ENCODE results near the gene ERAL1. TPM values are rescaled to one million over a fixed set of nuclear protein-coding genes. Genes with fewer than 3 reads are reported as not detected.

ERAL1 gene
- total and polyA plus RNA-seq, 2 of the 13 experiments (the other 11 are each of a cell fraction or from before 2014, with no cell fraction given), result 46.9 to 72.2 TPM

GRCh38 chr17:28902819-28903545 lies 48.2 kb downstream of the ERAL1 start, which contains the start of gene DHRS13 (continued):
- TF ChIP-seq ZNF512B (CRISPR knock-in tag; IDR thresholded peaks at IDR 0.05; ENCODE audit: borderline replicate concordance) (no peak), HOXA7 (CRISPR knock-in tag; IDR thresholded peaks at IDR 0.05) (no peak), NCOA1 (CRISPR knock-in tag; IDR thresholded peaks at IDR 0.05) (no peak), NBN (conservative IDR thresholded peaks at IDR 0.05) (no peak), ZHX1 (CRISPR knock-in tag; IDR thresholded peaks at IDR 0.05; ENCODE audit: low read depth) (peak; percentile 57; the same call in 1 of the 2 replicates), BORCS8-MEF2B (CRISPR knock-in tag; IDR thresholded peaks at IDR 0.05) (peak; percentile 98), MXD4 (CRISPR knock-in tag; IDR thresholded peaks at IDR 0.05) (peak; percentile 84), SUZ12 (IDR thresholded peaks at IDR 0.05; ENCODE audit: low read depth, low read length) (no peak), RXRA (CRISPR knock-in tag; IDR thresholded peaks at IDR 0.05) (peak; percentile 89), KDM1A (CRISPR knock-in tag; IDR thresholded peaks at IDR 0.05) (peak; percentile 76; the same call in 1 of the 2 replicates), SIX1 (CRISPR knock-in tag; IDR thresholded peaks at IDR 0.05; ENCODE audit: borderline replicate concordance) (no peak), ZNF160 (CRISPR knock-in tag; IDR thresholded peaks at IDR 0.05) (no peak; the same call in 1 of the 2 replicates), ZNF570 (CRISPR knock-in tag; IDR thresholded peaks at IDR 0.05; ENCODE audit: borderline replicate concordance) (no peak), MTF1 (CRISPR knock-in tag; IDR thresholded peaks at IDR 0.05) (no peak), HBP1 (CRISPR knock-in tag; IDR thresholded peaks at IDR 0.05; ENCODE audit: low read depth) (peak; percentile 53), KAT2B (IDR thresholded peaks at IDR 0.05; ENCODE audit: borderline replicate concordance, low read depth, low read length) (no peak), ZNF431 (CRISPR knock-in tag; IDR thresholded peaks at IDR 0.05; ENCODE audit: borderline replicate concordance, low read depth) (peak; percentile 94; the same call in 1 of the 2 replicates), ZNF790 (CRISPR knock-in tag; IDR thresholded peaks at IDR 0.05; ENCODE audit: borderline replicate concordance) (no peak; the same call in 1 of the 2 replicates), ZNF724P (CRISPR knock-in tag; IDR thresholded peaks at IDR 0.05; ENCODE audit: borderline replicate concordance) (no peak), TAF1 (CRISPR knock-in tag; IDR thresholded peaks at IDR 0.05) (peak; percentile 39; the same call in 1 of the 2 replicates), ZNF558 (CRISPR knock-in tag; IDR thresholded peaks at IDR 0.05; ENCODE audit: borderline replicate concordance) (no peak; the same call in 1 of the 2 replicates), CENPBD1 (CRISPR knock-in tag; IDR thresholded peaks at IDR 0.05; ENCODE audit: borderline replicate concordance, low read depth) (no peak; the same call in 1 of the 2 replicates)

Measured in HepG2 (cell line).